ENCODE measurements around the gene CACNG7.
A peak's percentile ranks its signal among the peaks of the same experiment; 100 is the strongest.
"Not testable (repeated sequence)": the region's sequence is repeated elsewhere in the genome, so short reads cannot be mapped to it uniquely, and the experiment has no call there.

CACNG7 gene, protein sequence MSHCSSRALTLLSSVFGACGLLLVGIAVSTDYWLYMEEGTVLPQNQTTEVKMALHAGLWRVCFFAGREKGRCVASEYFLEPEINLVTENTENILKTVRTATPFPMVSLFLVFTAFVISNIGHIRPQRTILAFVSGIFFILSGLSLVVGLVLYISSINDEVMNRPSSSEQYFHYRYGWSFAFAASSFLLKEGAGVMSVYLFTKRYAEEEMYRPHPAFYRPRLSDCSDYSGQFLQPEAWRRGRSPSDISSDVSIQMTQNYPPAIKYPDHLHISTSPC

GRCh38 chr19:53908935-53909415 is at the start of gene CACNG7:
TSS of gene CACNG7 (plus strand) at chr19:53909278. CDS start at chr19:53912832, 3,554 bp downstream.
- DNase-seq: peak in 55 of 58 donors; percentile 3 to 76 (median 38)

GRCh38 chr19:53864308-53864836 is 44.7 kb upstream of the CACNG7 start:
- DNase-seq: peak in 30 of 58 donors; percentile 17 to 82 (median 43)

DNA sequence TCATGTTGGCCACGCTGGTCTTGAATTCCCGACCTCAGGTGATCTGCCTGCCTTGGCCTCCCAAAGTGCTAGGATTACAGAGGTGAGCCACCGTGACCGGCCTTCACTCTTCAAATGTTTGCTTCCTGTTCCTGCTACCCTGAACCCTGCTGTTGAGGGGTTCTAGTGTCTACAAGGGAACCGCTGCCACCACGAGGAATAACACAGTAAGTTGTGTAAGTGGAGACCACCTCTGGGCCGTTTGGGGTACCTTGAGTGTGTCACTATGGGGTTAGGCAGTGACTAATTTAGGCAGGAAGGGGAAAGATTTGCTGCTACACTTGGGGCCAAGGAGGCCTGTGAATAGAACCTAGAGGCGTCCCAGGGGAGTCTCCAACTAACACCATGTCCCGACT is 43.6 kb upstream of the CACNG7 start:
- DNase-seq: peak in 5 of 58 donors; percentile 27 to 50 (median 39)

- DNase-seq: peak in 54 of 58 donors; percentile 16 to 83 (median 67)
Observed at GRCh38 chr19:53865918-53866864, 42.9 kb upstream of the CACNG7 start.

- DNase-seq: peak in 8 of 58 donors; percentile 5 to 58 (median 40)
Observed at GRCh38 chr19:53866865-53867224, 42.2 kb upstream of the CACNG7 start.

DNA sequence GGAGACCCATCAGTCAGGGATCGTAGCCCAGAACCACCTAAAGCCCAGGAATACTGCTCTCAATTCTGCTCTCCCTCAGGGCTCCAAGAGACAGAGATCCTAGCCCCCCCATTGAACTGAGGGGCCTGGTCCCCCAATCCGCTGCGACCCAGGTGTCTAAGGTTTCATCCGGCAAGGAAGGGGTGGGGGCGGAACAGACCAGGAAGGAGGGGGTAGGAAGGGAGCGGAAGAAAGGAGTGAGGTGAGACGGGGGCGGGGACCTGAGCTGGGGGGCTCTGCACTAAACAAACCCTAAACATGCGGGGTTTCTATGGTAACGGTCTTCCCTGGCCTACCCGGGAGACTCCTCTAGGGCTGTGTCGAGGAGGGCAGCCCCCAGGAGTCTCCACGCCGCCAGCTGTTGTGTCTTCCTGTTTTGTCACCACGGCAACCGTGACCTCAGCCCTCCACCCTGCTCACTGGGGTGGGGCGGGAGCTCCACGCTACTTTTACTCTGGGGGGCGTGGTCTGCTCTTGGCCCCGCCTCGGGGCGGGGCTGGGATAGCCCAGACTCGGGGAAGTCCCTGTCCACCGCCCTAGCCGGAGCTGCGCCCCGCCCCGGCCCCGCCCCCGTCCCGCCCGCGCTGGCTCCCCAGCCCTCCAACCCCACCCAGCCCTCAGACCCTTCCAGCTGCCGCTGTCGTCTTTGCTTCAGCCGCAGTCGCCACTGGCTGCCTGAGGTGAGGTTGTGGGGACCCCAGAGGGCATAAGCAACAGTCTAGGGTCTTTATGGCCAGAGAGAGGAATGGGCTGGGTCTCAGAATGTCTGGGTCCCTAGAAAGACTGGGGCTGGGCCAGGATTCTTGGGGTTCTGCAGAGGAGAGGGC is 41.6 kb upstream of the CACNG7 start, which contains the start of gene MYADM:
Gene MYADM, plus strand, starts transcription at position 659 of the 866 bp plus-strand sequence. CDS start 5,647 bp downstream, outside the sequence.
- peak; percentile 37 to 99 (median 94) for DNase-seq

GRCh38 chr19:53868091-53868891 is 40.8 kb upstream of the CACNG7 start:
- DNase-seq: peak in 16 of 58 donors; percentile 16 to 69 (median 43)

GRCh38 chr19:53868892-53869804 is 39.9 kb upstream of the CACNG7 start:
- DNase-seq: peak in 48 of 58 donors; percentile 10 to 77 (median 50)

- DNase-seq: not testable (repeated sequence)
Observed at GRCh38 chr19:53869805-53870484, 39.1 kb upstream of the CACNG7 start.

GRCh38 chr19:53870485-53870844 is 38.6 kb upstream of the CACNG7 start:
- peak in 3 of 58 donors; percentile 0 to 6 (median 5) for DNase-seq

GRCh38 chr19:53871454-53871853 is 37.6 kb upstream of the CACNG7 start:
- DNase-seq: no peak

- no peak for DNase-seq
Observed at GRCh38 chr19:53872762-53873161, 36.3 kb upstream of the CACNG7 start.

DNA sequence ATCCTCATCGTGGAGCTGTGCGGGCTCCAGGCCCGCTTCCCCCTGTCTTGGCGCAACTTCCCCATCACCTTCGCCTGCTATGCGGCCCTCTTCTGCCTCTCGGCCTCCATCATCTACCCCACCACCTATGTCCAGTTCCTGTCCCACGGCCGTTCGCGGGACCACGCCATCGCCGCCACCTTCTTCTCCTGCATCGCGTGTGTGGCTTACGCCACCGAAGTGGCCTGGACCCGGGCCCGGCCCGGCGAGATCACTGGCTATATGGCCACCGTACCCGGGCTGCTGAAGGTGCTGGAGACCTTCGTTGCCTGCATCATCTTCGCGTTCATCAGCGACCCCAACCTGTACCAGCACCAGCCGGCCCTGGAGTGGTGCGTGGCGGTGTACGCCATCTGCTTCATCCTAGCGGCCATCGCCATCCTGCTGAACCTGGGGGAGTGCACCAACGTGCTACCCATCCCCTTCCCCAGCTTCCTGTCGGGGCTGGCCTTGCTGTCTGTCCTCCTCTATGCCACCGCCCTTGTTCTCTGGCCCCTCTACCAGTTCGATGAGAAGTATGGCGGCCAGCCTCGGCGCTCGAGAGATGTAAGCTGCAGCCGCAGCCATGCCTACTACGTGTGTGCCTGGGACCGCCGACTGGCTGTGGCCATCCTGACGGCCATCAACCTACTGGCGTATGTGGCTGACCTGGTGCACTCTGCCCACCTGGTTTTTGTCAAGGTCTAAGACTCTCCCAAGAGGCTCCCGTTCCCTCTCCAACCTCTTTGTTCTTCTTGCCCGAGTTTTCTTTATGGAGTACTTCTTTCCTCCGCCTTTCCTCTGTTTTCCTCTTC is 35.1 kb upstream of the CACNG7 start:
- no peak for DNase-seq

GRCh38 chr19:53874606-53874990 is 34.5 kb upstream of the CACNG7 start:
- DNase-seq: no peak

DNA sequence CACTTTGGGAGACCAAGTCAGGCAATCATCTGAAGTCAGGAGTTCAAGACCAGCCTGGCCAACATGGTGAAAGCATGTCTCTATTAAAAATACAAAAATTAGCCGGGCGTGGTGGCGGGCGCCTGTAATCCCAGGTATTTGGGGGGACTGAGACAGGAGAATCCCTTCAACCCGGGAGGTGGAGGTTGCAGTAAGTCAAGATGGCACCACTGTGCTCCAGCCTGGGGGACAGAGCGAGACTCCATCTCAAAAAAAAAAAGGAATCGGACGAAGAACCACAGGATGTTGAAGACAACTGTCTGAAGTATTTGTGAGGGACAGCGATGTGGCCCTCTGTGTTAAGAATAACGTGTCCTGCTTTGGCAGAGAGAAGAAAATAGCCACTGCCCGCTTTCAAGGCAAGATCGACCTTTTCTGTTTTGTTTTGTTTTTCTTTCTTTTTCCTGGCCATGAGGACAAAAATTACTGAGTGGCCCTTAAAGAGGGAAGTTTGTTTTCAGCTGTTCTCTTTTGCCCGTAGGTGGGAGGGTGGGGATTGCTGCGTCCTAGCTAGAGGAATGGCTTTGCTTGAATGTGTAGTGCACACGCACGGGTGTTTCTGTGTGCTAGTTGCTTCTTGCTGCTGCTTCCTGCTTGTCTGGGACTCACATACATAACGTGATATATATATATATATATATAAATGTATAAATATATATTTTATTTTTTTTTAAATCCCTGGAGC is 33.3 kb upstream of the CACNG7 start:
- no peak for DNase-seq

DNA sequence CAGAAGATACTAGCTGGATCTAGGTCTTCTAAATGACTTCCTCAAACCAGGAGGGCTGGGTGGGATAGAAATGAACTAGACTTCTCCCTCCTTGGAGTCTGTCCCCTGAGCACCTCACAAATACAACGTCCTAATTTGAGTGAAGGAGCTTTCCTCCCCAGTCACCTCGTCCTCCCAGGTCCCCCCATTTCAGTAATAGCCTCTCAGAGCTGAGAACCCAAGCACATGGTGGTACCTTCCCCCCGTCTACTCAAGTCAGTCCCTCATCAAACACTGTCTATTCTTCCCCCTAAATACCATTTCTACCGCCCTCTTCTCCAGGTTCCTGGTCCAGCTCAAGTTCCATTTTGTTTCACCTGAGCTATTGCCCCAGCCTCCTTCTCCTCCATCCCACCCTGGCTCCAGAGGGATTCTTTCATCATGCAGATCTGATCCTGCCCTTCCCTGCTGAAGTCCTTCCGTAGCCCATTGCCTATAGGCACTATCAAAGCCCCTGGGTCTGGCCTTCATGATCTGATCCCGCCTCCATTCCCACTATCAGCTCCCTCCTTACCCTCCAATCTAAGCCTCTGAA is 32.3 kb upstream of the CACNG7 start:
- no peak for DNase-seq

Measured in anterior cingulate cortex (tissue), 58 donors.